Measurements from ENCODE around the gene TP53I13. TPM values are rescaled to one million over a fixed set of nuclear protein-coding genes. Genes with fewer than 3 reads are reported as not detected.

The TP53I13 gene
- total RNA-seq, 2 experiments from 2014 or later: 20.8 to 27.5 TPM

- intact Hi-C loops (cut with micrococcal nuclease; ENCODE audit: unreplicated experiment): loop anchor here (1.0 to 5.0 kb wide), 4 partner anchors 37 to 473 kb away; no protein-coding TSS in a partner anchor
- Histone ChIP-seq H3K79me2 (ENCODE audit: insufficient read depth, low read depth, low read length) (no peaks in the 10 kb centered on the region), H3K4me3 (ENCODE audit: low read depth, low read length, poor library complexity, severe bottlenecking) (no peak overlapping the region), H3K27ac (ENCODE audit: low read depth, low read length, poor library complexity, severe bottlenecking) (no peak overlapping the region), H2AFZ (ENCODE audit: low read length) (no peak overlapping the region), H4K20me1 (ENCODE audit: insufficient read depth, low read length) (0 out of 2 replicates have a peak, but pooled peaks cover 10% of the 10 kb centered on the region), H3K9me3 (ENCODE audit: low read length) (no peaks in the 10 kb centered on the region), H3K9me2 (ENCODE audit: insufficient read depth, low read length) (no peaks in the 10 kb centered on the region), H3K4me2 (ENCODE audit: low read length) (no peak overlapping the region), H3K36me3 (ENCODE audit: insufficient read depth, low read length) (no peaks in the 10 kb centered on the region), H3K4me1 (ENCODE audit: insufficient read depth, low read length, poor library complexity, severe bottlenecking) (peaks cover 44% of the 10 kb centered on the region)
- ChIA-PET CTCF (ENCODE audit: unreplicated experiment) (interaction anchor here (0.5 kb wide), 1 partner anchor 46 kb away, joined by 3 read pairs; no protein-coding TSS in a partner anchor), POLR2A (interaction anchor here (0.7 kb wide), 1 partner anchor 12 kb away, joined by 3 read pairs; no protein-coding TSS in a partner anchor)
- TF ChIP-seq CTCF (conservative IDR thresholded peaks at IDR 0.05; ENCODE audit: low read length): peak; percentile 64
- TF ChIP-seq EZH2phosphoT487 (IDR thresholded peaks at IDR 0.05; ENCODE audit: borderline replicate concordance, low read depth, low read length): no peak
- no TSS peak for BruUV-seq (replicated peaks)
- DNase-seq (ENCODE audit: low spot score): peak; percentile 45
Measured at GRCh38 chr17:29619251-29619650, 50.8 kb downstream of the TP53I13 start.

- H3K27ac ChIP-seq (ENCODE audit: low read depth, low read length, poor library complexity, severe bottlenecking): no peak overlapping the region
- POLR2A ChIA-PET: no interaction called here
- 0 out of 2 replicates have a peak, but pooled peaks cover 10% of the 10 kb centered on the region for H4K20me1 ChIP-seq (ENCODE audit: insufficient read depth, low read length)
- DNase-seq (ENCODE audit: low spot score): no peak
- TF ChIP-seq EZH2phosphoT487 (IDR thresholded peaks at IDR 0.05; ENCODE audit: borderline replicate concordance, low read depth, low read length) (no peak), CTCF (conservative IDR thresholded peaks at IDR 0.05; ENCODE audit: low read length) (no peak)
- no peaks in the 10 kb centered on the region for H3K9me3 ChIP-seq (ENCODE audit: low read length)
- CTCF ChIA-PET (ENCODE audit: unreplicated experiment): no interaction called here
- peaks cover 39% of the 10 kb centered on the region for H3K4me1 ChIP-seq (ENCODE audit: insufficient read depth, low read length, poor library complexity, severe bottlenecking)
- H3K4me3 ChIP-seq (ENCODE audit: low read depth, low read length, poor library complexity, severe bottlenecking): no peak overlapping the region
- no peaks in the 10 kb centered on the region for H3K36me3 ChIP-seq (ENCODE audit: insufficient read depth, low read length)
- H3K4me2 ChIP-seq (ENCODE audit: low read length): no peak overlapping the region
- intact Hi-C loops (cut with micrococcal nuclease; ENCODE audit: unreplicated experiment): no loop called here
- no peak overlapping the region for H2AFZ ChIP-seq (ENCODE audit: low read length)
- no peaks in the 10 kb centered on the region for H3K79me2 ChIP-seq (ENCODE audit: insufficient read depth, low read depth, low read length)
- no peaks in the 10 kb centered on the region for H3K9me2 ChIP-seq (ENCODE audit: insufficient read depth, low read length)
- BruUV-seq (replicated peaks): no TSS peak
Measured at GRCh38 chr17:29620271-29620670, 51.8 kb downstream of the TP53I13 start.

- intact Hi-C loops (cut with micrococcal nuclease; ENCODE audit: unreplicated experiment): no loop called here
- POLR2A ChIA-PET: no interaction called here
Measured at GRCh38 chr17:29620779-29621500, 52.4 kb downstream of the TP53I13 start.

More at GRCh38 chr17:29620779-29621500, 52.4 kb downstream of the TP53I13 start:
- CTCF ChIA-PET (ENCODE audit: unreplicated experiment): no interaction called here
- Histone ChIP-seq H3K79me2 (ENCODE audit: insufficient read depth, low read depth, low read length) (no peaks in the 10 kb centered on the region), H3K9me2 (ENCODE audit: insufficient read depth, low read length) (no peaks in the 10 kb centered on the region), H2AFZ (ENCODE audit: low read length) (no peak overlapping the region), H3K4me3 (ENCODE audit: low read depth, low read length, poor library complexity, severe bottlenecking) (no peak overlapping the region), H3K4me2 (ENCODE audit: low read length) (no peak overlapping the region), H3K27ac (ENCODE audit: low read depth, low read length, poor library complexity, severe bottlenecking) (no peak overlapping the region), H4K20me1 (ENCODE audit: insufficient read depth, low read length) (0 out of 2 replicates have a peak, but pooled peaks cover 7% of the 10 kb centered on the region), H3K36me3 (ENCODE audit: insufficient read depth, low read length) (no peaks in the 10 kb centered on the region), H3K4me1 (ENCODE audit: insufficient read depth, low read length, poor library complexity, severe bottlenecking) (peaks cover 33% of the 10 kb centered on the region), H3K9me3 (ENCODE audit: low read length) (no peaks in the 10 kb centered on the region)
- no peak for TF ChIP-seq CTCF (conservative IDR thresholded peaks at IDR 0.05; ENCODE audit: low read length)
- no peak for TF ChIP-seq EZH2phosphoT487 (IDR thresholded peaks at IDR 0.05; ENCODE audit: borderline replicate concordance, low read depth, low read length)
- BruUV-seq (replicated peaks): no TSS peak
- DNase-seq (ENCODE audit: low spot score): no peak
